OCI-LY1 (cell line): ENCODE measurements around the gene SLC24A3.

Source experiments
- H2AFZ ChIP-seq: fragments of 200-600 bp; sonication (generic), shearing (Covaris generic); 2 replicates; pipeline ENCODE4 v1.6.0; 2014; ENCODE audit warnings: antibody characterized with exemption, mild to moderate bottlenecking, low read length
- H3F3A ChIP-seq: fragments of 200-600 bp; sonication (generic), shearing (Covaris generic); 2 replicates; pipeline ENCODE4 v1.6.0; 2014; ENCODE audit warnings: mild to moderate bottlenecking, antibody characterized with exemption, low read length, moderate library complexity; ENCODE audit not compliant: insufficient read depth
- H3K27ac ChIP-seq: fragments of 200-600 bp; sonication (generic); 2 replicates; pipeline ENCODE4 v1.5.1; 2014; ENCODE audit warnings: low read length, mixed run types, mild to moderate bottlenecking, low read depth; ENCODE audit not compliant: poor library complexity, severe bottlenecking
- H3K27me3 ChIP-seq: fragments of 200-600 bp; sonication (generic); 2 replicates; pipeline ENCODE4 v1.6.0; 2014; ENCODE audit warnings: antibody characterized with exemption, mild to moderate bottlenecking, low read length, moderate library complexity; ENCODE audit not compliant: insufficient read depth
- H3K36me3 ChIP-seq: fragments of 200-600 bp; sonication (generic); 2 replicates; pipeline ENCODE4 v1.6.1; 2014; ENCODE audit warnings: mild to moderate bottlenecking, antibody characterized with exemption, low read length, moderate library complexity, mixed read lengths; ENCODE audit not compliant: insufficient read depth
- H3K4me1 ChIP-seq: fragments of 200-600 bp; sonication (generic); 2 replicates; pipeline ENCODE4 v1.5.1; 2014; ENCODE audit warnings: mild to moderate bottlenecking, low read length, moderate library complexity; ENCODE audit not compliant: insufficient read depth, severe bottlenecking
- H3K4me2 ChIP-seq: fragments of 200-600 bp; sonication (generic), shearing (Covaris generic); 2 replicates; pipeline ENCODE4 v1.6.1; 2014; ENCODE audit warnings: low read length
- H3K4me3 ChIP-seq: fragments of 200-600 bp; sonication (generic); 2 replicates; pipeline ENCODE4 v1.5.1; 2014; ENCODE audit warnings: low read length, low read depth, mild to moderate bottlenecking, mixed read lengths; ENCODE audit not compliant: poor library complexity, severe bottlenecking
- H3K79me2 ChIP-seq: fragments of 200-600 bp; shearing (Covaris generic); 2 replicates; pipeline ENCODE4 v1.6.1; 2016; ENCODE audit warnings: mixed run types, low read length, mixed read lengths; ENCODE audit not compliant: insufficient read depth
- H3K9ac ChIP-seq: fragments of 200-600 bp; sonication (generic), shearing (Covaris generic); 2 replicates; pipeline ENCODE4 v1.6.1; 2014; ENCODE audit warnings: mild to moderate bottlenecking, low read length, mixed read lengths
- H3K9me2 ChIP-seq: fragments of 200-600 bp; sonication (generic), shearing (Covaris generic); 2 replicates; pipeline ENCODE4 v1.6.1; 2014; ENCODE audit warnings: low read depth, mild to moderate bottlenecking, low read length, mixed read lengths
- H3K9me3 ChIP-seq: fragments of 200-600 bp; shearing (Covaris generic); 2 replicates; pipeline ENCODE4 v1.6.1; 2014; ENCODE audit warnings: low read length, mixed read lengths
- H4K20me1 ChIP-seq: fragments of 200-600 bp; sonication (generic), shearing (Covaris generic); 2 replicates; pipeline ENCODE4 v1.6.0; 2016; ENCODE audit warnings: mild to moderate bottlenecking, low read length; ENCODE audit not compliant: insufficient read depth
- CTCF ChIP-seq: fragments of 200-600 bp; sonication (generic), shearing (Covaris generic); IDR thresholded peaks from 2 replicates; pipeline ENCODE4 v1.5.1; 2017; ENCODE audit warnings: mild to moderate bottlenecking, antibody characterized with exemption, low read length, moderate library complexity, mixed read lengths
- EZH2 ChIP-seq: fragments of 200-600 bp; sonication (generic), shearing (Covaris generic); IDR thresholded peaks from 2 replicates; pipeline ENCODE4 v1.8.0; 2017; ENCODE audit warnings: borderline replicate concordance, mixed run types, mild to moderate bottlenecking, antibody characterized with exemption, low read length, moderate library complexity, mixed read lengths

The SLC24A3 gene

GRCh38 chr20:19320005-19320404 lies 107.6 kb downstream of the SLC24A3 start:
- Histone ChIP-seq H3K4me2 (no peak overlapping the region), H3K4me3 (no peak overlapping the region), H4K20me1 (no peaks in the 10 kb centered on the region), H3K4me1 (no peaks in the 10 kb centered on the region), H3F3A (no peaks in the 10 kb centered on the region), H3K27me3 (no peaks in the 10 kb centered on the region), H3K9me3 (no peaks in the 10 kb centered on the region), H3K79me2 (no peaks in the 10 kb centered on the region), H3K27ac (no peak overlapping the region), H2AFZ (no peak overlapping the region), H3K9ac (no peak overlapping the region), H3K36me3 (no peaks in the 10 kb centered on the region), H3K9me2 (no peaks in the 10 kb centered on the region)
- TF ChIP-seq CTCF, result no peak
- no peak for TF ChIP-seq EZH2

GRCh38 chr20:19321176-19321575 lies 108.7 kb downstream of the SLC24A3 start:
- Histone ChIP-seq H2AFZ (no peak overlapping the region), H3K9me3 (no peaks in the 10 kb centered on the region), H3K27me3 (no peaks in the 10 kb centered on the region), H3K4me3 (no peak overlapping the region), H3K9me2 (no peaks in the 10 kb centered on the region), H3K9ac (no peak overlapping the region), H3F3A (no peaks in the 10 kb centered on the region), H3K36me3 (no peaks in the 10 kb centered on the region), H3K4me2 (no peak overlapping the region), H3K4me1 (no peaks in the 10 kb centered on the region), H3K79me2 (no peaks in the 10 kb centered on the region), H4K20me1 (no peaks in the 10 kb centered on the region), H3K27ac (no peak overlapping the region)
- TF ChIP-seq CTCF, result no peak
- TF ChIP-seq EZH2, result no peak

GRCh38 chr20:19322061-19322985 lies 109.9 kb downstream of the SLC24A3 start:
- Histone ChIP-seq H3K27me3 (no peaks in the 10 kb centered on the region), H3K79me2 (no peaks in the 10 kb centered on the region), H4K20me1 (no peaks in the 10 kb centered on the region), H3K4me1 (no peaks in the 10 kb centered on the region), H3K9me2 (no peaks in the 10 kb centered on the region), H2AFZ (no peak overlapping the region), H3K4me2 (no peak overlapping the region), H3F3A (no peaks in the 10 kb centered on the region), H3K4me3 (no peak overlapping the region), H3K9me3 (no peaks in the 10 kb centered on the region), H3K27ac (no peak overlapping the region), H3K9ac (no peak overlapping the region), H3K36me3 (no peaks in the 10 kb centered on the region)
- TF ChIP-seq CTCF (no peak), EZH2 (no peak)
